Measurements from ENCODE around the gene ZNF654.

GRCh38 chr3:88033808-88034207 is 25.2 kb upstream of the ZNF654 start:
- TF ChIP-seq CTCF (IDR thresholded peaks at IDR 0.05; ENCODE audit: insufficient read depth, low read length) (no peak), REST (IDR thresholded peaks at IDR 0.05; ENCODE audit: insufficient replicate concordance, low read depth) (no peak)
